RPMI8226 (cell line): ENCODE results near the gene TUBGCP6.

Experiments
- DNase-seq: peaks from one replicate; pipeline ENCODE4 v3.0.0-alpha.2; 2015

The TUBGCP6 gene

GRCh38 chr22:50249341-50250248 is 4.8 kb upstream of the TUBGCP6 start:
- DNase-seq, result no peak

DNA sequence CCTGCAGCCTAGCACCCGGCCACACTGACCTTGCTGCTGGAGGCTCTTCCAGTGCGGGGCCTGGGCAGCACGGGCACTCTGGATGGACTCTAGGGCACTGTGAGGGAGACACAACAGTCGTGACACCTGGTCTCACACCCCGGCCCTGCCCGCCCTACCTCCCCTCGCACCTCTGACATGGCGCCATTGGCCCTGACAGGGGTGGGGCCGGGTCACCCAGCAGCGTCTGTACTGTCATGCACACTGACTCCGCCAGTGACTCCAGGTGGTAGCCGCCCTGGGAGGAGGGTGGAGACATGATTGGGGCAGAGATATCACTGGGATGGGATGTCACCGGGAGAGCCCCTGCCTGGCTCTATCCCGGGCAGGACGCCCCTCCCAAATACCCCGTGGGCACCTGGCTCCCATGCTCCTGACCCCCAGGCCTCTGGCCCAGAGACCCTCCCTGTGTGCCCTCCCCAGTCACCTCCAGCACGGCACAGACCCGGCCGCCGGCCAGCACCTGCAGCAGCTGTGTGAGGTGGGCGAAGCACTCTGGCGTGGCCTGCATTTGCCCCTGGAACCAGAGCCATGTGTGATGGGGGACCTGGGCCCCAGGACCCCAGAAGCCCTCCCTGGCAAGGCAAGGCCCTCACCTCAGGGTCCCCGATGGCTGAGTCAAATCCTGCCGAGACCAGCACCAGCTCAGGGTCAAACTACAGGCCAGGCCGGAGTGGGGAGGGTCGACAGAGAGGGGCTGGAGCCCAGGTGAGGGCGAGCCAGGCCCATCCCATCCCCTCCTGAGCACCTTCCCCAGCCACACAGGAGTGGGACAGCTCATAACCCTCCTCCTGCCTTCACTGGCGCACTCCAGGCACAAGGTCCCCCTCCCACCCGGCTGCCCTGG is 3.6 kb upstream of the TUBGCP6 start:
- no peak for DNase-seq

GRCh38 chr22:50247748-50248147 is 2.9 kb upstream of the TUBGCP6 start:
- peak; percentile 31 for DNase-seq

GRCh38 chr22:50246242-50247175 is 1.7 kb upstream of the TUBGCP6 start:
- peak; percentile 34 for DNase-seq

GRCh38 chr22:50245214-50246072 is 620 bp upstream of the TUBGCP6 start:
- DNase-seq, result peak; percentile 42

GRCh38 chr22:50243685-50244419 is 971 bp downstream of the TUBGCP6 start:
- DNase-seq, result peak; percentile 17

GRCh38 chr22:50242406-50242949 is 2.3 kb downstream of the TUBGCP6 start:
- DNase-seq, result no peak

GRCh38 chr22:50238755-50239154 is 6.1 kb downstream of the TUBGCP6 start:
- DNase-seq, result no peak

GRCh38 chr22:50236731-50237409 is 8.0 kb downstream of the TUBGCP6 start:
- peak; percentile 48 for DNase-seq

- DNase-seq, result no peak
These were observed 11.6 kb downstream of the TUBGCP6 start for GRCh38 chr22:50233223-50233622.

DNA sequence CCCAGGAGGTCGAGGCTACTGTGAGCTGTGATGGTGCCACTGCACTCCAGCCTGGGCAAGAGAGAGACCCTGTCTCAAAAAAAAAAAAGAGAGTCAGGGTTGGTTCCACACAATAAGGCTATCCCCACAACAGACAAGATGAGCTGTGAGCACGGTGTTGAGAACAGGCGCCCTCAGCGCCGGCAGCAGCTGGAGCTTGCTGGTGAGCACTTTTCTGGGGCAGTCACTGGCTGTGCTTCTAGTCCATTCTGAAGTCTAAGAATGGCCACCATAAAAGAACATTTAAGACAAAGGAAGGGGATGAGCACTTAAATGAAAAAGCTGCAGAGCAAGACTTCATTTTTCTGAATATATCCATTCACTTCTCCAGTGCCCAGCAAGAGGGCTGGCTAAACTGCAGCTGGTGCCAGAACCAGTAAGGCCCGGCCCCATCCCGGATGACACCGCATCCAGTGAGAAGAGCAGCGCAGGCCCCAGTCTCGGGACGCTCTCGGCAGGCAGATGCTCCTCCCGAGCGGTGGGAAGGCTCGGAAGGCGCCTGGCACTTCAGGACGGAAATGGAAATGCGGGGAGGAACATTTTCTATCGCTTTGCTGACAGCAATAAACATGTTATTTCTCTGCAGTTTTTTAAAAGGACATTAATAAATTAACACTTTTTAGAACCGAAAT is 12.2 kb downstream of the TUBGCP6 start:
- DNase-seq, result no peak

DNA sequence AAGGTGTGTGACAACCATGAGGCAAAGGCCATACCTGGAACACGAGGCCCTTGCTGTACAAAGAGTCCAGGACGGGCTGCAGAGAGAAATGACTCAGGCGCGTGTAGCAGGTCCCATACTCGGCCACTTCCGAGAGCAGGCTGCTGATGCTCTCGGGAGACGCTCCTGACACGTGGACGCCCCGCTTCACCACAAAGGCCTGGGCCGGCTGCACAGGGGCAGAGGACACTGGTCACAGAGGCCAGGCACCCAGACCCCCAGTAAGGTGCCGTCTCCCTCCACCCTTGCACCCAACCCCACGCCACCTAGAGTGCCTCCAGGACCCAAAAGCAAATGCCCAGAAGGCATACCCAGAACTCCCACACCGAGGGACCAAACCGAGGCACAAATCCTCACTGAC is 15.5 kb downstream of the TUBGCP6 start:
- no peak for DNase-seq

DNA sequence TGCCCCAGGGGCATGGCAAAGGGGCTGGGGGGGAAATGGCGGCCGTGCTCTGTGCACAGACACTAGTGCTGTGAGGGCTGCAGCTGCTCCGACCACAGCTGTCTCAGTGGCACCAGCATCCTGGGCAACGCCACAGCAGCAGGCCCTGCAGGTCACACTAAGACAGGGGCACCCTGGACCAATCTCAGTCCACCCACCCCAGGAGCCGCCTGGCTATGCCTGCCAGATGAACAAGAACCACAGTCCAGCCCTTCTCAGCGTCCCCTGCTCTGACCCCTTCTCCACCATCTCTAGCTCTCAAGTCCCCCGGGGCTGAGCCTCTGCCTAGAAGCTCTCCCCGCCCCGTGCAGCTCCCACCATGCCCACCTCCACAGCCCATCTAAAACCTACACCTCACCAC is 16.5 kb downstream of the TUBGCP6 start:
- DNase-seq, result no peak

- DNase-seq, result no peak
These were observed 17.1 kb downstream of the TUBGCP6 start for GRCh38 chr22:50227579-50228215.

DNA sequence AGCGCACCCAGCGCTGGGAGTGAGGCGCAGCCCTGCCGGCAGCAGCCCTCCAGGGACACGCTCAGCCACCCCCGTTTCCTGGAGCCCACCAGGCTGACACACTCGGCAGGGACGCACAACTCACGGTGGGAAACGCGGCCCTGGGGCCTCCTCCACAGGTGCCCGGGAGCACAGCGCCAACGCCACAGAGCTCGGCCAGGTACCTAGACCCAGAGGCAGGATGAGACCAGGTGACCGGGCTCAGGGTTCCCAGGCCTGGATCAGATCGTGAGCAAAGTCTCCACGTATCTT is 18.0 kb downstream of the TUBGCP6 start:
- no peak for DNase-seq

DNA sequence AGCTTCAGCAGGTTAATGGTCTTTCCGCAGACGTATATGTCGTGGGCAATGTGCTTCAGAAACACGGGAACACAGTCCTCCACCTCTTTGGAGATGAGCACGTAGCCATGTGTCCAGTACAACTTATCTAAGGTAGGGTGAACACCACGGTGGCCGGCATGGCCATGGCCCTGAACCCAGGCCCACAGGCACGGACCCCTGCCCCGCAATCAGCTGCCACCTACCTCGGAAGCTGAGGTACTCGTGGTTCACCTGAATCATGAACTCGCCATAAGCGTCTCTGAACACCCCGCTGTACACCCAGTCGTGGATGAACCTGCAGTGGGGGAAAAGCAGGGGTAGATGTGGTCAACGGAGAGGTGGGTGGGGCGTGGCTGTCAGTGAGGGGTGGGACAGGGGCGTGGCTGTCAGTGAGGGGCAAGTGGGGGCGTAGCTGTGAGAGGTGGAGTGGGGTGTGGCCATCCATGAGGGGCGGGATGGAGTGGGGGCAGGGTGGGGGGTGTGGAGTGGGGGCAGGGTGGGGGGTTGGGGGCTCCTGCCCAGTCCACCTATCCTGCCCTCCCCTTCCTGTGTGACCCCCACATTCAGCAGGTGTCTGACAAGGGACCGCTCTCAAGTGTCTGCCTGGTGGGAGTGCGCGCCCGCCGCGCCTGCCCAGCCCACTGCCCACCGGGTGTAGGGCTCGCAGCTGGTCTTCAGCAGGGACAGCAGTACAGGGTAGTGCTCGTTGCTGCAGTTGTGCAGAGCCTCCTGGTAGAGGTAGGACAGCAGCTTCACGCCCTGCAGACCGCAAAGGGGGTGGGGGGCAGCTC is 18.6 kb downstream of the TUBGCP6 start:
- DNase-seq, result no peak

- DNase-seq, result no peak
These were observed 19.4 kb downstream of the TUBGCP6 start for GRCh38 chr22:50225200-50225969.
